Uterus (tissue), 4 donors: Measurements from ENCODE around the gene TANGO6. TPM values are rescaled to one million over a fixed set of nuclear protein-coding genes. Genes with fewer than 3 reads are reported as not detected.

Source experiments
- DNase-seq, 2 donors: peaks; one replicate each; pipeline ENCODE4 v3.0.0-alpha.2; 2019 to 2020
- H3K27ac ChIP-seq, 2 donors: fragments of 200-600 bp; sonication (generic); 1 replicate in 1 of 2; 2 replicates in 1 of 2; pipeline ENCODE4 v1.5.1; 2016 to 2018
- H3K27me3 ChIP-seq, 2 donors: fragments of 200-600 bp; sonication (generic); one replicate each; pipeline ENCODE4 v1.5.1; 2018 to 2019; ENCODE audit warnings: control low read depth in 1 of 2
- H3K36me3 ChIP-seq, 2 donors: fragments of 200-600 bp; sonication (generic); one replicate each; pipeline ENCODE4 v1.5.1; 2019; ENCODE audit warnings: control low read depth in 1 of 2
- H3K4me1 ChIP-seq, 2 donors: fragments of 200-600 bp; sonication (generic); one replicate each; pipeline ENCODE4 v1.5.1; 2018 to 2019; ENCODE audit warnings: control low read depth in 1 of 2
- H3K4me3 ChIP-seq, 2 donors: fragments of 200-600 bp; sonication (generic); 1 replicate in 1 of 2; 2 replicates in 1 of 2; pipeline ENCODE4 v1.5.1; 2018 to 2019; ENCODE audit warnings: mild to moderate bottlenecking in 1 of 2
- H3K9me3 ChIP-seq, 2 donors: fragments of 200-600 bp; sonication (generic); one replicate each; pipeline ENCODE4 v1.5.1; 2019; ENCODE audit warnings: control low read depth in 1 of 2
- CTCF ChIP-seq, 4 experiments: fragments of 200-600 bp in 2 of 4; fragments of 450-650 bp in 2 of 4; sonication (generic) in 2 of 4; IDR thresholded peaks; one replicate each; pipeline ENCODE4 v1.5.1; 2016 to 2019; ENCODE audit warnings: antibody characterized with exemption in 4 of 4, mild to moderate bottlenecking in 2 of 4, moderate library complexity in 1 of 4
- POLR2A ChIP-seq, 2 donors: fragments of 450-650 bp; IDR thresholded peaks; one replicate each; pipeline ENCODE4 v1.6.1; 2016; ENCODE audit warnings: antibody characterized with exemption in 2 of 2, mild to moderate bottlenecking in 1 of 2, moderate library complexity in 1 of 2
- intact Hi-C: fragments of 100-400 bp; cut with DNase I; formaldehyde crosslinking; loops from one replicate; pipeline ENCODE4 v1.15.1; 2023; ENCODE audit warnings: low total_unique reads
- total RNA-seq, 4 donors: library from RNA; depleted of rRNA in 3 of 4; stranded (reverse); fragments of >200 nt in 3 of 4; gene quantifications; one replicate each; pipeline versions ENCODE4 v1.1.0 to v1.2.4, GENCODE V29; 2014 to 2023
- donor health status: DM: yes; HTN: yes; CAD: no.

The TANGO6 gene
- total RNA-seq, 4 donors from 2014 or later = 21.5 to 44.9 (median 37.5) TPM

- Histone ChIP-seq H3K36me3 (no peaks in the 10 kb centered on the region), H3K9me3 (no peaks in the 10 kb centered on the region), H3K4me1 (peaks cover 0 to 16% of the 10 kb centered on the region in 2 donors), H3K27ac (no peak overlapping the region), H3K27me3 (peaks cover 0 to 11% of the 10 kb centered on the region in 2 donors), H3K4me3 (no peak overlapping the region)
- no peak for DNase-seq
- intact Hi-C loops = no loop called here
- TF ChIP-seq POLR2A (IDR thresholded peaks at IDR 0.05) (no peak), CTCF (IDR thresholded peaks at IDR 0.05) (no peak)
These were observed 265.5 kb downstream of the TANGO6 start for GRCh38 chr16:69108905-69109252.

- Histone ChIP-seq H3K27me3 (peaks cover 0 to 11% of the 10 kb centered on the region in 2 donors), H3K9me3 (no peaks in the 10 kb centered on the region), H3K4me1 (peaks cover 0 to 16% of the 10 kb centered on the region in 2 donors), H3K27ac (no peak overlapping the region), H3K4me3 (no peak overlapping the region), H3K36me3 (no peaks in the 10 kb centered on the region)
- TF ChIP-seq CTCF (IDR thresholded peaks at IDR 0.05) (no peak), POLR2A (IDR thresholded peaks at IDR 0.05) (no peak)
- intact Hi-C loops = no loop called here
- DNase-seq = no peak
These were observed 266.3 kb downstream of the TANGO6 start for GRCh38 chr16:69109486-69110270.

GRCh38 chr16:69110406-69110805 is 267.1 kb downstream of the TANGO6 start:
- TF ChIP-seq CTCF (IDR thresholded peaks at IDR 0.05) (no peak), POLR2A (IDR thresholded peaks at IDR 0.05) (no peak)
- Histone ChIP-seq H3K9me3 (no peaks in the 10 kb centered on the region), H3K4me3 (no peak overlapping the region), H3K27me3 (peaks cover 0 to 11% of the 10 kb centered on the region in 2 donors), H3K27ac (no peak overlapping the region), H3K4me1 (peaks cover 0 to 16% of the 10 kb centered on the region in 2 donors), H3K36me3 (no peaks in the 10 kb centered on the region)
- no peak for DNase-seq
- intact Hi-C loops = no loop called here

- H3K4me1 ChIP-seq = peaks cover 0 to 16% of the 10 kb centered on the region in 2 donors
- no peaks in the 10 kb centered on the region for H3K9me3 ChIP-seq
- intact Hi-C loops = no loop called here
- TF ChIP-seq POLR2A (IDR thresholded peaks at IDR 0.05) (no peak), CTCF (IDR thresholded peaks at IDR 0.05) (no peak)
- no peaks in the 10 kb centered on the region for H3K36me3 ChIP-seq
- H3K4me3 ChIP-seq = no peak overlapping the region
- H3K27ac ChIP-seq = no peak overlapping the region
- peaks cover 0 to 11% of the 10 kb centered on the region in 2 donors for H3K27me3 ChIP-seq
- DNase-seq = no peak
These were observed 268.0 kb downstream of the TANGO6 start for GRCh38 chr16:69111216-69111875.

GRCh38 chr16:69111876-69112230 is 268.5 kb downstream of the TANGO6 start:
- DNase-seq = no peak
- no peak overlapping the region for H3K4me3 ChIP-seq

More at GRCh38 chr16:69111876-69112230, 268.5 kb downstream of the TANGO6 start:
- Histone ChIP-seq H3K36me3 (no peaks in the 10 kb centered on the region), H3K27me3 (peaks cover 0 to 6% of the 10 kb centered on the region in 2 donors), H3K4me1 (peaks cover 0 to 11% of the 10 kb centered on the region in 2 donors), H3K9me3 (no peaks in the 10 kb centered on the region), H3K27ac (no peak overlapping the region)
- intact Hi-C loops = no loop called here
- no peak for TF ChIP-seq POLR2A (IDR thresholded peaks at IDR 0.05)
